Measurements from ENCODE around the gene PNPLA3. TPM values are rescaled to one million over a fixed set of nuclear protein-coding genes. Genes with fewer than 3 reads are reported as not detected.

Gene PNPLA3
- total RNA-seq, 2 experiments from 2014 or later: not detected

DNA sequence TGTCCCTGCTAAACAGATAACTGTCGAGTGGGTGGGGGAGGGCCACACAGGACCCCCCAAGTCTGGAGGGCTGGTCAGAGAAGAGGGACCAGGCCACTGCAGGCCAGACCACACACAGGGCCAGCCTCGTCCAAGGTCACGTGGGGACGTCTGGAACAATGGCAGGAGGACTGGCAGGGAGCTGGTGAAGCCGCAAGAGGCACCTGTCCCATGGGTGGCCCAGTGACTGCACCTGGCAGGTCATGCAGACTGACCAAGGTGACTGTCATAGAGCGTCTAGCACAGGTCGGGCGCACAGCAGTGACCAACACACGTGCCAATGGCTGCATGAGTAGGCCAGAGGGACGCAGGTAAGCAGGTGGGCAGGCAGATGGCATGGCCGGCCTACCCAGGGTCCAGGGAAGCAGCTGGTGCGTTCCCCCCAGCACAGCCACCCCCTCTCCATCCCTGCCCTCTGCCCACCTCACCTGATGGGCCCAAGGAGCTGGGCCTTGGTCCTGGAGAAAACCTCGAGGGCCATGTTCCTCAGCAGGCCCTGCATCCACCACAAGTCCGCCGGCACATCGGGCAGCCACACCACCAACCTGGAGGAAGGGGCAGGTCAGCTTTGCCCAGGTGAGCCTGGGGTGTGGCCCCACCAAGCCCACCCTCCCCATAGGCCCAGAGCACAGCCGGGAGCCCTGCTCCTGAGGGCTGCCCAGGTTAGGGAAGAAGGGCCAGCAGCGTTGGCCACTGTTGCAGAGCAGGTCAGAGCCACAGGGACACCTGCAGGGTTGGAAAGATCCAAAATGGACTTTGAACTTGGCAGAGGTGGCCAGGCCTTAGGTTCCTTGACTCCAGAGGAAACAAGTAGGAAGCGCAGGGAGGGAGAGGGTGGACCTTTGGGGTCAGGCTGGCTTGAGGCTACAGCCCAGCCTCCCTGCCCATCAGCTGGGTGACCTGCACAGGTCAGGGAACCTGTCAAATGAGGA lies 42.2 kb upstream of the PNPLA3 start:
- BruUV-seq (replicated peaks): no TSS peak
- peaks cover 8% of the 10 kb centered on the region for H3K4me1 ChIP-seq (ENCODE audit: insufficient read depth, low read length, poor library complexity, severe bottlenecking)
- no peak overlapping the region for H3K4me3 ChIP-seq (ENCODE audit: low read depth, low read length, poor library complexity, severe bottlenecking)
- intact Hi-C loops (cut with micrococcal nuclease; ENCODE audit: unreplicated experiment): loop anchor here (2.0 to 10.0 kb wide), 2 partner anchors 21 to 743 kb away; no protein-coding TSS in a partner anchor
- CTCF ChIA-PET (ENCODE audit: unreplicated experiment): no interaction called here
- H3K9me3 ChIP-seq (ENCODE audit: low read length): no peaks in the 10 kb centered on the region
- H2AFZ ChIP-seq (ENCODE audit: low read length): no peak overlapping the region
- DNase-seq (ENCODE audit: low spot score): no peak
- H4K20me1 ChIP-seq (ENCODE audit: insufficient read depth, low read length): no peaks in the 10 kb centered on the region
- no peaks in the 10 kb centered on the region for H3K79me2 ChIP-seq (ENCODE audit: insufficient read depth, low read depth, low read length)
- H3K27ac ChIP-seq (ENCODE audit: low read depth, low read length, poor library complexity, severe bottlenecking): no peak overlapping the region
- TF ChIP-seq, protein P1, sequence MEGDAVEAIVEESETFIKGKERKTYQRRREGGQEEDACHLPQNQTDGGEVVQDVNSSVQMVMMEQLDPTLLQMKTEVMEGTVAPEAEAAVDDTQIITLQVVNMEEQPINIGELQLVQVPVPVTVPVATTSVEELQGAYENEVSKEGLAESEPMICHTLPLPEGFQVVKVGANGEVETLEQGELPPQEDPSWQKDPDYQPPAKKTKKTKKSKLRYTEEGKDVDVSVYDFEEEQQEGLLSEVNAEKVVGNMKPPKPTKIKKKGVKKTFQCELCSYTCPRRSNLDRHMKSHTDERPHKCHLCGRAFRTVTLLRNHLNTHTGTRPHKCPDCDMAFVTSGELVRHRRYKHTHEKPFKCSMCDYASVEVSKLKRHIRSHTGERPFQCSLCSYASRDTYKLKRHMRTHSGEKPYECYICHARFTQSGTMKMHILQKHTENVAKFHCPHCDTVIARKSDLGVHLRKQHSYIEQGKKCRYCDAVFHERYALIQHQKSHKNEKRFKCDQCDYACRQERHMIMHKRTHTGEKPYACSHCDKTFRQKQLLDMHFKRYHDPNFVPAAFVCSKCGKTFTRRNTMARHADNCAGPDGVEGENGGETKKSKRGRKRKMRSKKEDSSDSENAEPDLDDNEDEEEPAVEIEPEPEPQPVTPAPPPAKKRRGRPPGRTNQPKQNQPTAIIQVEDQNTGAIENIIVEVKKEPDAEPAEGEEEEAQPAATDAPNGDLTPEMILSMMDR (conservative IDR thresholded peaks at IDR 0.05; ENCODE audit: low read length): no peak
- TF ChIP-seq EZH2phosphoT487 (IDR thresholded peaks at IDR 0.05; ENCODE audit: borderline replicate concordance, low read depth, low read length): no peak
- no peak overlapping the region for H3K4me2 ChIP-seq (ENCODE audit: low read length)
- no peaks in the 10 kb centered on the region for H3K36me3 ChIP-seq (ENCODE audit: insufficient read depth, low read length)
- POLR2A ChIA-PET: no interaction called here
- no peaks in the 10 kb centered on the region for H3K9me2 ChIP-seq (ENCODE audit: insufficient read depth, low read length)

DNA sequence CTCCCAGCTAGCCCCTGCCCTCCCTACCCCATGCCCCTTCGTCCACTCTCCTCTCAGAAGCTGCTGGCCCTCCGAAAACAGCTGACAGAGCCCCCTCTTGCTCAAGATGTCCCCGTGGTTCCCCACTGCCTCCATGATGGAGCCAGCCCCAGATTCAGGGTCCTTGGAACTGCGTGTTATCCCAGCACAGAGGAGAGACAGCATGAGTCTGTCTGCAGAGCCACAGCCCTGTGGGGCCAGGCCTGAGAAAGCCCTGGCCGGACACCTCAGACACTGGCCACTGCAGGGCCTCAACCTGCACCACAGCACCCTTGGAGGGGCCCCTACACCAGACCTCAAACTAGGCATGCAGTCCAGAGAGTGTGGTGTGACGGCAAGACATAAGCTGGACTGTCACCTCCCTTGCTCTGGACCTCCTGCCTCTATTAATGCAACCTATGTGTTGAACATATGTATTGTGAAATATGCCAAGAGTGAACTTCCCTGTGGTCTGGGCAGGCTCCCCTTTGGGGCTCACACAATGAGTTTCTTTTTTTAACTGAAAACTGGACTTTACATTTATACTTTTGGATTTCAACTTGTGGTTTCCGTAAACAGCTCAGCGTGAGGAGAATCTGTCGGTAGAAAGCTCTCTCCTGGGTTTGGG lies 41.4 kb upstream of the PNPLA3 start:
- DNase-seq (ENCODE audit: low spot score): no peak
- no TSS peak for BruUV-seq (replicated peaks)
- no peak overlapping the region for H2AFZ ChIP-seq (ENCODE audit: low read length)
- H3K4me1 ChIP-seq (ENCODE audit: insufficient read depth, low read length, poor library complexity, severe bottlenecking): peaks cover 8% of the 10 kb centered on the region
- no peaks in the 10 kb centered on the region for H3K36me3 ChIP-seq (ENCODE audit: insufficient read depth, low read length)
- intact Hi-C loops (cut with micrococcal nuclease; ENCODE audit: unreplicated experiment): loop anchor here (2.0 to 10.0 kb wide), 2 partner anchors 21 to 743 kb away; no protein-coding TSS in a partner anchor
- H3K4me3 ChIP-seq (ENCODE audit: low read depth, low read length, poor library complexity, severe bottlenecking): no peak overlapping the region
- ChIA-PET POLR2A (no interaction called here), CTCF (ENCODE audit: unreplicated experiment) (interaction anchor here (0.6 to 1.1 kb wide), 2 partner anchors 64 to 829 kb away, joined by 3 to 4 read pairs; no protein-coding TSS in a partner anchor)
- no peak overlapping the region for H3K27ac ChIP-seq (ENCODE audit: low read depth, low read length, poor library complexity, severe bottlenecking)
- no peaks in the 10 kb centered on the region for H3K79me2 ChIP-seq (ENCODE audit: insufficient read depth, low read depth, low read length)
- H4K20me1 ChIP-seq (ENCODE audit: insufficient read depth, low read length): no peaks in the 10 kb centered on the region
- no peak overlapping the region for H3K4me2 ChIP-seq (ENCODE audit: low read length)
- no peaks in the 10 kb centered on the region for H3K9me3 ChIP-seq (ENCODE audit: low read length)
- no peaks in the 10 kb centered on the region for H3K9me2 ChIP-seq (ENCODE audit: insufficient read depth, low read length)
- TF ChIP-seq, protein P1 (conservative IDR thresholded peaks at IDR 0.05; ENCODE audit: low read length): no peak
- TF ChIP-seq EZH2phosphoT487 (IDR thresholded peaks at IDR 0.05; ENCODE audit: borderline replicate concordance, low read depth, low read length): no peak

Measured in OCI-LY7 (cell line).